Occipital lobe (tissue), 2 donors: ENCODE measurements around the gene INSR. TPM values are rescaled to one million over a fixed set of nuclear protein-coding genes. Genes with fewer than 3 reads are reported as not detected.
"Not testable (repeated sequence)": the region's sequence is repeated elsewhere in the genome, so short reads cannot be mapped to it uniquely, and the experiment has no call there.

Experiments
- DNase-seq: peaks from one replicate; lab custom pipeline; 2025; lab: John Stamatoyannopoulos, UW
- total RNA-seq: library from RNA; depleted of rRNA; stranded (reverse); fragments of >200 nt; gene quantifications from one replicate; pipeline ENCODE4 v1.2.3, GENCODE V29; 2014

Gene INSR
- total RNA-seq, 1 donor from 2014 or later: 84.7 TPM

GRCh38 chr19:7258041-7258839 is 36.0 kb downstream of the INSR start:
- no peak for DNase-seq

- DNase-seq: no peak
Observed at GRCh38 chr19:7257148-7258040, 36.8 kb downstream of the INSR start.

GRCh38 chr19:7255631-7256030 is 38.6 kb downstream of the INSR start:
- no peak for DNase-seq

- DNase-seq: no peak
Observed at GRCh38 chr19:7255119-7255518, 39.1 kb downstream of the INSR start.

- DNase-seq: no peak
Observed at GRCh38 chr19:7254590-7254989, 39.6 kb downstream of the INSR start.

GRCh38 chr19:7252364-7252763 is 41.9 kb downstream of the INSR start:
- no peak for DNase-seq

DNA sequence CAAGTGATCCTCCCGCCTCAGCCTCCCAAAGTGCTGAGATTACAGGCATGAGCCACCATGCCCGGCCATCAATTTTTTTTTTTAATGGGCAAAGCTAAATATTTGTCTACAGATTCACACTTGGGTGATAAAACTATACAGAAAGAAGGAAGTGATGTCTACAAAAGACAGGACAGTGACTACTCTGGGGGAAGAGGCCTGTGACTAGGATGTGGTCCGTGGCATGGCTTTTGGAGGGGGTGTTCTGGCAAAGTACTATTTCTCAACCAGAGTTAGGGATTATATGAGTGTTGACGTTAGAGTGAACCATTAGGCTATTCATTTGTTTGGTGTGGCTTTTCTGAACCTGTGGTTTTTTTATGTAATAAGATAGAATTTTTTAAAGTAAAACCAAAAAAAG is 42.7 kb downstream of the INSR start:
- DNase-seq: no peak

GRCh38 chr19:7250951-7251350 is 43.3 kb downstream of the INSR start:
- no peak for DNase-seq

DNA sequence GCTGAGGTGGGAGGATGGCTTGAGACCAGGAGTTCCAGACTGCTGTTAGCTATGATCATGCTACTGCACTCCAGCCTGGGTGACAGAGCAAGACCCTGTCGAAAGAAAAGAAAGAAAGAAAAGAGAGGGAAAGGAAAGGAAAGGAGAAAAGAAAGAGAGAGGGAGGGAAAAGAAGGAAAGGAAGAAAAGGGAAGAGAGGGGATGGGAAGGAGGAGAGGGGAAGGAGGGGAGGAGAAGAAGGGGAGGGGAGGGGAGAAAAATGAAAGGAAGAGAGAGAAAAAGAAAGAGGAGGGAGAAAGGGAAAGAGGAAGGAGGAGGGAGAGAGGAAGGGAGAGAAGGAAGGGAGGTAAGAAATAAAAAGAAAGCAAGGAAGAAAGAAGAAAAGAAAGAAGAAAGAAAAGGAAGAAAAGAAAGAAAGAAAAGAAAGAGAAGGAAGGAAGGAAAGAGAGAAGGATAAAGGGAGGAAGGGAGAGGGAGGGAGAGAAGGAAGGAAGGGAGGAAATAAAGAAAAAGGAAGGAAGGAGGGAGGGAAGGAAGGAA is 44.1 kb downstream of the INSR start:
- no peak for DNase-seq

GRCh38 chr19:7247155-7247554 is 47.1 kb downstream of the INSR start:
- no peak for DNase-seq

- no peak for DNase-seq
Observed at GRCh38 chr19:7246601-7247000, 47.6 kb downstream of the INSR start.

- no peak for DNase-seq
Observed at GRCh38 chr19:7242601-7243258, 51.5 kb downstream of the INSR start.

- no peak for DNase-seq
Observed at GRCh38 chr19:7238051-7238450, 56.2 kb downstream of the INSR start.

DNA sequence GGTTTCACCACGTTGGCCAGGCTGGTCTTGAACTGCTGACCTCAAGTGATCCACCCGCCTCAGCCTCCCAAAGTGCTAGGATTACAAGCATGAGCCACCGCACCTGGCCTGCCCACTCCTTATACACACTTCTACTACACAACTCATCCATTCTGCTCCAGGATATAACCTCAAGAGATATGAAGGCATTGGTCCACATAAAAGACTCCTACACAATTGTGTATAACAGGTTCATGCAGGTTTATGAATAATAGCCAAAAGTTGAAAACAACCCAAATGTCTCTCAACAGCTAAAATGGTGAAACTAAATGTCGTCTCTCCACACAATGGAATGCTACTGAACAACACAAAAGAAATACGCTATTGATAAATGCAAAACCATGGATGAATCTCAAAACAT is 58.1 kb downstream of the INSR start:
- DNase-seq: no peak

- DNase-seq: no peak
Observed at GRCh38 chr19:7230826-7231225, 63.4 kb downstream of the INSR start.

DNA sequence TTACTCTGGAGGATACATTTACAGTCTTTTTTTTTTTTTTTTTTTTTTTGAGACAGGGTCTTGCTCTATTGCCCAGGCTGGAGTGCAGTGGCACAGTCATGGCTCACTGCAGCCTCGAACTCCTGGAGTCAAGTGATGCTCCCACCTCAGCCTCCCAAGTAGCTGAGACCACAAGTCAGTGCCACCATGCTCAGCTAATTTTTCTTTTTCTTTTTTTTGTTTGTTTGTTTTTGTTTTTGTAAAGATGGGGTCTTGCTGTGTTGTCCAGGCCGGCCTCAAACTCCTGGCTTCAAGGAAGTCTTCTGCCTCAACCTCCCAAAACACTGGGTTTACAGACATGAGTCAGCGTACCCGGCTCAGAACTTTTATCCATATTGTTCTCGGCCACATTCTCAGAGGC is 64.5 kb downstream of the INSR start:
- no peak for DNase-seq

GRCh38 chr19:7228935-7229541 is 65.2 kb downstream of the INSR start:
- no peak for DNase-seq

DNA sequence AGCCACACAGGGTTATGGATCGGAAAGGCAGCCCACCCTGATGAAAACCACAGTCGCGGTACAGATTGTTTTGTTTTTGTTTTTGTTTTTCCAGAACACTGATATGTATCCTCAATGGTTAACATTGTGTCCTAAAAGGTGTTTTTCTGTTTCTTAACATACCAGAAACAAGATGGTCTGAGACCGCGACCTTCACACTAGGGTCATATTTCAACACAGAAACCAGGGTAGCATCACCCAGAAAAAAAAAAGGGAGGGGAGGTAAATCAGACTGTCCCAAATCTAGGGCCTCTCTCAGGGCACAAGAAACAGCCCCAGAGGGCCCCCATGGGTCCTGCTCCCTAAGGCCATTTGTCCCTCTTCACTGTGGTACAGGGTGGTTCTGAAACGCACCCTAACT is 66.5 kb downstream of the INSR start:
- no peak for DNase-seq

DNA sequence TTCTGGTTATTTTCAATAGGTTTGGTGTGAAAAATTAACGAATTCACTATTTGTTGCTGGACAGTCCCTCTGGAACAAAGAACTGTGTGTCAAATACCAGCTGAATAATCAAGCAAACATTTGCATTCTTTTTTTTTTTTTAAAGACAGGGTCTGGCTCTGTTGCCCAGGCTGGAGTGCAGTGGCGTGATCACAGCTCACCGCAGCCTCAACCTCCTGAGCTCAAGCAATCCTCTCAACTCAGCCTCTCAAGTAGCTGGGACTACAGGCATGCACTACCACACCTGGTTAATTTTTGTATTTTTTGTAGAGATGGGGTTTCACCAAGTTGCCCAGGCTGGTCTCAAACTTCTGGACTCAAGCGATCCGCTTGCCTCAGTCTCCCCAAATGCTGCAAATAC is 67.1 kb downstream of the INSR start:
- DNase-seq: not testable (repeated sequence)

- DNase-seq: no peak
Observed at GRCh38 chr19:7226739-7227138, 67.5 kb downstream of the INSR start.

GRCh38 chr19:7225741-7226140 is 68.5 kb downstream of the INSR start:
- no peak for DNase-seq
